ENCODE data around the gene NR4A1.
A peak's percentile ranks its signal among the peaks of the same experiment; 100 is the strongest.

NR4A1 gene

DNA sequence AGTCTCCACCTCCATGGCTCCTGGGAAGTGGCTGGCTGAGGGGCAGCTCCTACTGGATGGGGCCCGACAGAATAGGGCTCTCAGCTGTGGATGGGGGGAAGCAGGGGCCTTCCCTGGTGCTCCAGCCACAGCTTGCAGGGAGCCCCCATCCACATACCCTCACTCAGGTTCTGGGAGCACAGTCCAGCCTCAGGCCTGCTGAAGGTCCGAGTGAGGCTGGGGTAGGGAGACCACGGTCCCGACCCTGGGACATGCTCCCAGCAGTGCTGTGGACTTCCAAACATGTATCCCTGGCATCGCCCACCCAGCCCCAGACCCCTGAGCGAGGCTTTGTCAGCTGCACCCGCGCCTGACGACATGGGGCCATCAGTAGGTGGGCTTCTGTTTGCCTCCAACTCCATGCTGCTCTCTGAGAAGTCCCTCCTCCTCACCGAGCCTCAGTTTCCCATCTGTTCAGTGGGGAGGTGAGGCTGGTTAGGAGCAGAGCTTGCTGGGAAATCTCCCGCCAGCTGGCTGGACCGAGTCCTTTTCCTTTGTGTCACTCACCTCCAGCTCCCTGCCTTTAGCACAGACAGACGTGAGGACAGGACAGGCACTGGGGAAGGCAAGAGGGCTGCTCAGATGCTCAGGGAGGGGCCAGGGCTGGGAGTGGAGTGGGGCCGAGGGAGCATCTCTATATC, 9.4 kb downstream of the NR4A1 start:
- DNase-seq = no peak

DNA sequence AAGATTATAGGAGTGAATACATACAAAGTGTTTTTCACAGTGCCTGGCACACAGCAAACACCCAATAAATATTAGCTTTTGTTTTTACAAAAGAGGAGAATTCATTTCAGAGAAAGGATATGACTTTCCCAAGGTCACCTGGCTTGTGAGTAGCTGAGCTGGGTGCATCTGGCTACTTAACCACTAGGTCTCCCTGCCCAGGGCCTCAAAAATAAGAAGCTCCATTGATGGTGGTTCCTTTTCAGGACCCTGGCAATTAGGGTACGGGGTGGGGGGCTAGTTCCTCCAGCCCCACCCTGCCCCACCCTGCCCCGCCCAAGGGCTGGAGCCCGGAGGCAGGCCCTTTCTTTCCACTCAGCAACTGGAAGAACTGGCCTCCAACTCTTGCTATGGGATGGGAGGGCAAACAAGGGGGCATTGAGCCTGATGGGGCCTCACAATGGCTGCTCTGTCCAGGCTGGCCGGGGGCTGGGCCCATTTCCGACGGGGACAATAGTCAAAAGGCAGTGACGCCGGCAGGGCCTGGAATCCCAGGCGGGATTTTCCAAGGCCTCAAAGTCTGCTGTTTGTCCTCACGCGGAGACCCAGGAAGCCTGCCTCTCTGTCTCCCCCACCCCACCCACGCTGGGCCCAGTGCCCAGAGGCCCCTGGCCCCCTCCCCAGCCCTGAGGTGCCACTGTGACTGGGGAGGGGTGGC, 10.4 kb downstream of the NR4A1 start:
- DNase-seq = no peak

GRCh38 chr12:52062167-52063081, 11.2 kb downstream of the NR4A1 start:
- DNase-seq = no peak

GRCh38 chr12:52063082-52063924, 12.1 kb downstream of the NR4A1 start:
- DNase-seq = no peak

GRCh38 chr12:52063981-52064649, 12.9 kb downstream of the NR4A1 start:
- no peak for DNase-seq

- DNase-seq = no peak
Observed at GRCh38 chr12:52066346-52067080, 15.3 kb downstream of the NR4A1 start.

GRCh38 chr12:52067081-52067374, 15.8 kb downstream of the NR4A1 start:
- DNase-seq = no peak

DNA sequence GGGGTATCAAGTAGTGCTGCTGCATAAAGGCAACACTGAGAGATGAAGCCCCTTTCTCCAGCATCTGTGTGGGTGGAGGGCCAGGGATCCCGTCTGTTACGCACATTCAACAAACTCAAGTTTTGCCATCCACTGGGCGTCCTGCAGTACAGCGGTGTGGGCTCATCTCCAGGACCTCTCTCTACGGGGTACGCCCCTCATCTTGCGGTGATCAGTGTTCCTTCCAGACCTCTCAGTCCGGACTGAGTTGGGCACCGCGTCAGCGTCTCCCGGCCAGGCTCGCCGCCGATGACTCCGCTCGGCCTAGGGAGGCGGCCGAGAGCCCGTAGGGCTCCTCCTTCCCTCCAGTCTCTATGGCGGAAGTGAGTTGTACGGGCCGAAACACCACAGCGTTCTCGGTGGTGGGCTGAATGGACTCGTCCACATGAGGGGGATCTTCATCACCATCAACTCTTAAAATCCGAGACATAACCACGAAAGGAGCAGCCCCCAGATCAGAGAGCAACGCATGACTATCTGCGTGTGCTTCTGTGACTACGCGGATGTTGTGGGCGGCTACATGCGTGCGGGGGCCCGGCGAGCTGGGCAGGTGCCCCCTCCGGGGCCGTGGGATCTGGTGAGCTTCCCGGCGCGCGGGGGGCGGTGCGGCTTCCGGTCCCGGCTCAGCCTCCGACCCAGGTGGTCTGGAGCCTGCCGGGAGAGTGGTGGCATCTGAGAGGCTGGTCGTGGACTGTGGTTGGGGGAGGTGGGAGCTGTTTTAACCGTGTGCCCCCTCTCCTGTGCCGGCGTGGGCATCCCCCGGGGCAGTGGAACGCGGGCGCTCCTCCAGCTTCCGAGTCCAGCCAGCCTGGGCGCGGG, 18.3 kb downstream of the NR4A1 start, which contains the start of gene ATG101:
Gene ATG101 (plus strand): TSS at position 652 of the 858 bp plus-strand sequence. CDS start 3,673 bp downstream, outside the sequence.
- DNase-seq = peak; percentile 89

DNA sequence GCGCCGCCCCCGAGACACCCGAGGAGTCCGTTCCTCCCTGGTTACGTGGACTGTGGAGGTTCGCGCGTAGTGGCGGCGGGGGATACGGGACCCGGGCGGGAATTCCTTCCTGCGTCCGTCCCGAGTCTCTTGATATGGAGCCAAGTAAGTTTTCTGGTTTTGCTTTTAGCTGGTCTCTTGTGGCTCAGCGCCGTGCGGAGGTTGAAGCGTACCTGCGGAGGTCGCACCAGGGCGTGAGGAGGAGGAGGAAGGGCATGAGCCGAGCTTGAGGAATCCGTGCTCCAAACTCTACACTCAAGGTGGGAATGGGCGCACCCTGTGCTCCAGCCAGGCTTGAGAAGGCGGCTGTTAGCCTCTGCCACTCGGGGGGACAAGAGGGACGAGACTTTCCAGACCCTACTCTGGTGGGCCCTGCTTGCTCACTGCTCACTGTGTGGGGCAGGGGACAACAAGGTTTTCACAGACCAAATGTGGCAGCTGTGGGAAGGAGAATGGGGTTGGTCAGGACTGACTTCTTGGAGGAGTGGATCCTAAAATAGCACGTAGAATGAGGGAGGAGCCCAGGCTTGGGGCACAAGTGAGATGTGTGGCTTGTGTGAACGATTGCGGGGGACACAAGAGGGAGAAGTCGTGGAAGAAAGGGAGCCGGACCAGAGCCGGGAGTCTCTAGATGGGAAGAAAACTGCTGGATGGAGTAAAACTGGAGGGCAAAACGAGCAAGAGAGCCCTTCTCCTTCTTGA, 19.1 kb downstream of the NR4A1 start:
- no peak for DNase-seq

DNA sequence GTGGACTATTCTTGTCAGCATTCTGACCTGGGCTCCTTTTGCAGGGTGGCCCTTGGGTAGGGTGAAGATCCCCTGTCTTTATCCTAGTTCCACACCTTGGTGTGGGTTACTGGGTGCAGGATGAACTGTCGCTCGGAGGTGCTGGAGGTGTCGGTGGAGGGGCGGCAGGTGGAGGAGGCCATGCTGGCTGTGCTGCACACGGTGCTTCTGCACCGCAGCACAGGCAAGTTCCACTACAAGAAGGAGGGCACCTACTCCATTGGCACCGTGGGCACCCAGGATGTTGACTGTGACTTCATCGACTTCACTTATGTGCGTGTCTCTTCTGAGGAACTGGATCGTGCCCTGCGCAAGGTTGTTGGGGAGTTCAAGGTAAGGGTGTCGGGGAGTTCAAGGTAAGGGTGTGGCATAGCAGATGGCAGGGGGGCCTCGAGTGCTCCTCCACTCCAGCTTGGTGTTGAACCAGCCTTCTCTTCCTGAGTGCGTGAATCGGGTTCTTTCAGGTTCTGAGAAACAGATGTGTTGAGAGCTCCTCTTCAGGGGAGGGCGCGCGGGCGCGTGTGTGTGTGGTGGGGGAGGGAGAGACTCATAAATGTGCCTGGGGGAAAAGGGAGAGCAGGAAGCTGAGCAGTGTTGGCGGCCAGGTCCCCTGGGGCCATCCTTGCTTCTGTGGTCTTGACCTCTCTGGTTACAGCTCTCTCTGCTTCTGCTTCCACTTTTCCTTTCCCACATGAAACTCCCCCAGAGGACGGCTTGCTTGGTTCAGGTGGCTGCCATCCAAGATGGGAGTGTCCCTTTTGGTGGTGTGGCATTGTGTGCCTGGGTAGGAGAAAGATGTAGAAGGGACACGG, 22.5 kb downstream of the NR4A1 start:
- no peak for DNase-seq

DNA sequence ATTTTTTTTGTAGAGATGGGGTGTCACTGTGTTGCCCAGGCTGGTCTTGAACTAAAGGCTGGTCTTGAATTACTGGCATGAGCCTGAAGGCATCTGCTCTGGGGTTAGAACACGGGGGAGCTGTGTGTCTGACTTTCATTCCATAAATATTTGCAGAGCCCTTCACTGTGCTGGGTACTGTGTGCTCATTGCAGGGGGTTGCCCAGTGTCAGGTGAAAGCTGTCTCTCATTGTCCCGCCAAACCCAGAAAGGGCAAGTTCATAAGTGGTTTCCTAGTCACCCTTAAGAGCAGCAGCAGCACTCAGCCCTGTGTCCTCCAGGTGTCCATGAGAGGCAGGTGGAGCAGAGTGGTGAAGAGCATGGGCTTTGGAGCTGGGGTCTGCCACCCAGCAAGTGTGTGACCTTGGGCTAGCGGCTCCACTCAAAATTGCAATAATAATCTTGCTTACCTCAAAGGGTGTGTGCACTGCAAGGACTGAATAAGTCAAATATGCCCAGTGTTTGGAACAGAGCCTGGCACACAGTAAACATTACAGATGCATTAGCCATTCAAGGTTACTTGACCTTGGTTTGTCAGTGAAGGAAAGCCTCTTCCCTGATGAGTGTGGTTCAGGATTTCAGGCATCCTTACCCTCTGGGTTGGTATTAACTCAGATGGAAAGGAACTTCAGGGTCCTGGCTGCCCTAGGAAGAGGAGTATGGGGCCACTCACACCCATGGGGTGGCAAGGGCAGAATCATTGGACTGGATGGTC, 23.9 kb downstream of the NR4A1 start:
- no peak for DNase-seq

GRCh38 chr12:52076811-52077210, 25.6 kb downstream of the NR4A1 start:
- no peak for DNase-seq

DNA sequence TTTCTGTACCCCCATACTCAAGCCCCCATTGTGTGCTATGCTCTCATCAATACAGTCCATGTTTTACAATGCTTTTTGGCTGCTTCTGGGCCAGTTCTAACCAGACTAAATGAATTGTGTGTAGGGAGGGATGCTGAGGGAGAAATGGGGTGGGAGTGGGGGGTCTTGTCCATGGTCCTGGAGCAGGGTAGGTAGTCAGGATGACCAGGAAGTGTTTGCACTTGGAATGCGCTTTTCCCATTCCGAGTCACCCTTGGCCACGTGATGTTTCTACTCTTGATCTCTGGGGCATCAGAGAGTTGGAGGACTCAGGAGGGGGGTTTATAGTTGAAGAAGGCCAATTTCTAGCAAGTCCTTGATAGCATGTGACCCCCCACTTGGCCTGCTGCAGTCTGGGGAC, 27.0 kb downstream of the NR4A1 start:
- no peak for DNase-seq

DNA sequence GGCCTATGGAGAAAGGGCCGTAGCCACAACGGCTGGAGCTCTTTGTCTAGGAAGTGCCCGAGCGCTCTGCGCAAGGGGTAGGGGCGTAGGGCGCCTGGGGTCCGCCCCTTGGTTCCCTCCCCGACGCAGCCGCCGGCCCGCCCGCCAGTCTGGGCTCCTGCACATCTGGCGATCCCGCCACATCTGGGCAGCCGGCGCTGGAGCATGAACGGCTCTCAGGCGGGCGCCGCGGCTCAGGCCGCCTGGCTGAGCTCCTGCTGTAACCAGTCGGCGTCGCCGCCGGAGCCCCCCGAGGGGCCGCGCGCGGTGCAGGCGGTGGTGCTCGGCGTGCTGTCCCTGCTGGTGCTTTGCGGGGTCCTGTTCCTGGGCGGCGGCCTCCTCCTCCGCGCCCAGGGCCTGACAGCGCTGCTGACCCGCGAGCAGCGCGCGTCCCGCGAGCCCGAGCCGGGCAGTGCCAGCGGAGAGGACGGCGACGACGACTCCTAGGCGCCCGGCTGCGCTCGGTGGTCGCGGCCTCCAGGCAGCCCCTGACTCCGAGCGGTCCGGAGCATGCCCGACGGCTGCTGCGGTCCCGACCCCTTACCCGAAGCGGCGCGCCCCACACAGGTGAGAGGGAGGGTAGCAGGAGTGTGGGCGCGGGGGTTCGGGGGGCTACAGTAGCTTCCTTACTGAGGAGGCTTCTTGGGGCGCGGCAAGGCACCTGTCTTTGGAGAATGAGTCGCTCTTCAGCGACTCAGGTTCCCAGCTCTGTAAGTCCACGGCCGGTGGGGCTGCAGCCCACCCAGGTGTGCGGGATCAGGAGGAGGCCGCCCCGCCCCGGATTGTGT, 28.5 kb downstream of the NR4A1 start, which contains the start of gene SMIM41:
Gene SMIM41 (plus strand): TSS at position 129 of the 827 bp plus-strand sequence. CDS start 76 bp downstream, at position 205.
- no peak for DNase-seq

DNA sequence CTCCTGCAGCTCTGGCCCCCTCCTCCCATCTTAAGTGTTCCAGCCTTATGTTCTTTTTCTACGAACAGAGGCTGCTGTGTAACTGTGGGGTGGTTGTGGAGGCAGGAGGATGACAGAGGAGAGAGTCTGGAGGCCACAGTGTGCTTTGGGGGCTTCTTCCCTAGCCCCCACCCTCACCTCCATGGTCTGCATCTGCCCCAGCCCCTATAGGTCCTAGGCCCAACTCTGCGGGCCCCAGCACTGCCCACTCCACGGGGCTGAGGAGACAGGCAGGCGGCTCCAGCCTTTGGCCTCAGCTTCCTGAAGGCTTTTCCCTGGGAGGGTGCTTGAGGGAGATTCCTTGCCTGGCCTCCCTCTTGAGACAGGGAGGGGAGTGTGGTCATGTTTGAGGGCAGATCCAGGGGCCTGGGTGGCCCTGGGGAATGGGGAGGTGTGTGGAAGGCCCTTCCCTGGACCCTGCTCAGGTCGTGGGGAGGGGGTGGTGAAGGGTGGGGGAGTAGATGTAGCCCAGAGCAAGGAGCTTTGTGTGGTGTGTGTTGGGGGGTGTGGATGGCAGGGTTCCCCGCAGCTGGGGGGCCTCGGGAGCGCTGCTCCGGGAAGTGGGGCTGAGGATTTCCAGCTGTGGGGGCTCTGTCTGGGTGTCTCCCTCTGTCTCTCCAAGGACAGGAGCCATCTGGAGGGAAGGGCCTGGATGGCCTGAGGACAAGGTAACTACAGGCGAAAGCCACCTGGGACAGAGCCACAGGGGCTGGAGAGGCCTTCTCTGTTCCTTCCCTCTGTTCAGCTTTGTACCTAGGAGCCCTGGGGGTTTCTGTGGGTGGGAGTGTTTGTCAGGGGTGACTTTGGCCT, 29.4 kb downstream of the NR4A1 start:
- DNase-seq = no peak

DNA sequence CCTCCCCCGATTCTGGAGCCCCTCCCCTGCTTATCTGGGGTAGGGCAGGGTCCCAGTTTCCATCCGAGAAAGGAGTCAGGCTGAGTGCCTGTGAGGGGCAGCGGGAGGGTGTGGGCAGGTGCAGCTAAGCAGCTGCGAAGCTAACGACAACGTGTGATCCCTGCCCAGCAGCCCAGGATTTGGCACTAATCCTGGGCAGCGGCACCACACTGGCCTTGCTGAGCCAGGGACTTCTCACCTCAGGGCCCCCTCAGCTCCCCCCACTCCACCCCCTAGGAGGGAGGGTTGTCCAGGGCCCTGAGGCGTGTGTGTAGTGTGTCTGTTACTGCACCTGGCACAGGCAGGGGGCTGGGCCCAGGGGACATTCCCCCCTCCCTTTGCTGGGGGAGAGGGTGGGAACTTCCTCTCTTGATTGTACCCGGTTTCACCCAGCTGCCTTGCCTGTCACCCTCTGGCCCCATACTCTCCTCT, 30.1 kb downstream of the NR4A1 start:
- no peak for DNase-seq

Measured in NCI-H2227 treated with DMSO at 0.1 percent for 48 hours (cell line).